Tongue (tissue), 2 donors: Measurements from ENCODE around the gene ANKS4B. TPM values are rescaled to one million over a fixed set of nuclear protein-coding genes. Genes with fewer than 3 reads are reported as not detected.
"Not testable (repeated sequence)": the region's sequence is repeated elsewhere in the genome, so short reads cannot be mapped to it uniquely, and the experiment has no call there.

Experiments
- DNase-seq: peaks from one replicate; pipeline ENCODE4 v3.0.0-alpha.2; 2015
- total RNA-seq: library from RNA; depleted of rRNA; stranded (reverse); fragments of >200 nt; gene quantifications from one replicate; pipeline ENCODE4 v1.2.3, GENCODE V29; 2014

ANKS4B gene
- total RNA-seq, 1 donor from 2014 or later, result not detected

GRCh38 chr16:21262779-21263639 is 29.5 kb downstream of the ANKS4B start:
- no peak for DNase-seq

- DNase-seq, result peak; percentile 47
These were observed 30.4 kb downstream of the ANKS4B start for GRCh38 chr16:21263640-21264570.

- peak; percentile 36 for DNase-seq
These were observed 31.1 kb downstream of the ANKS4B start for GRCh38 chr16:21264571-21265036.

- no peak for DNase-seq
These were observed 31.8 kb downstream of the ANKS4B start for GRCh38 chr16:21265104-21265837.

GRCh38 chr16:21267298-21267697 is 33.8 kb downstream of the ANKS4B start:
- DNase-seq, result no peak

- DNase-seq, result no peak
These were observed 34.7 kb downstream of the ANKS4B start for GRCh38 chr16:21268236-21268635.

- DNase-seq, result no peak
These were observed 38.8 kb downstream of the ANKS4B start for GRCh38 chr16:21272253-21272652.

GRCh38 chr16:21272763-21273162 is 39.3 kb downstream of the ANKS4B start:
- DNase-seq, result not testable (repeated sequence)

- no peak for DNase-seq
These were observed 40.8 kb downstream of the ANKS4B start for GRCh38 chr16:21274172-21274726.

- no peak for DNase-seq
These were observed 42.0 kb downstream of the ANKS4B start for GRCh38 chr16:21275529-21275928.

- no peak for DNase-seq
These were observed 42.6 kb downstream of the ANKS4B start for GRCh38 chr16:21276090-21276489.

- no peak for DNase-seq
These were observed 43.8 kb downstream of the ANKS4B start for GRCh38 chr16:21277045-21277926.

GRCh38 chr16:21277927-21278706 is 44.6 kb downstream of the ANKS4B start, which contains the start of gene CRYM:
Gene CRYM (minus strand): TSS chr16:21278290. CDS start chr16:21278251, 39 bp downstream.
- peak; percentile 58 for DNase-seq

- no peak for DNase-seq
These were observed 46.0 kb downstream of the ANKS4B start for GRCh38 chr16:21279501-21279900.

- no peak for DNase-seq
These were observed 48.3 kb downstream of the ANKS4B start for GRCh38 chr16:21281698-21282389.

GRCh38 chr16:21283521-21284289 is 50.2 kb downstream of the ANKS4B start:
- DNase-seq, result peak; percentile 66

GRCh38 chr16:21284414-21284813 is 50.9 kb downstream of the ANKS4B start:
- DNase-seq, result no peak

GRCh38 chr16:21285314-21285713 is 51.8 kb downstream of the ANKS4B start:
- no peak for DNase-seq
